Hematopoietic multipotent progenitor cell treated with erythropoietin and hydrocortisone succinate and interleukin-3 and kit ligand, for 17 days (in vitro differentiated cells): Measurements from ENCODE around the gene CNTFR.

Experiments
- DNase-seq: peaks from one replicate; pipeline ENCODE4 v3.0.0-alpha.2; 2015; ENCODE audit warnings: low spot score

The CNTFR gene

GRCh38 chr9:34620061-34620994 is 30.8 kb upstream of the CNTFR start, which contains the start of gene DCTN3:
Gene DCTN3, minus strand, starts transcription at chr9:34620495. Its CDS starts 31 bp downstream, at chr9:34620464.
- peak; percentile 95 for DNase-seq

- no peak for DNase-seq
These were observed 25.6 kb upstream of the CNTFR start for GRCh38 chr9:34615132-34615531.

- peak; percentile 91 for DNase-seq
These were observed 23.4 kb upstream of the CNTFR start for GRCh38 chr9:34612788-34613390.

- DNase-seq = peak; percentile 92
These were observed 22.6 kb upstream of the CNTFR start, which contains the start of gene RPP25L for GRCh38 chr9:34611811-34612787. Gene RPP25L, minus strand, starts transcription at chr9:34612097. Its CDS starts 801 bp downstream, at chr9:34611296.

- DNase-seq = no peak
These were observed 21.8 kb upstream of the CNTFR start for GRCh38 chr9:34611251-34611810.

GRCh38 chr9:34610434-34611206 is 21.1 kb upstream of the CNTFR start:
- no peak for DNase-seq

GRCh38 chr9:34607331-34607730 is 17.8 kb upstream of the CNTFR start:
- no peak for DNase-seq

- DNase-seq = no peak
These were observed 17.4 kb upstream of the CNTFR start for GRCh38 chr9:34606905-34607304.

GRCh38 chr9:34606190-34606589 is 16.7 kb upstream of the CNTFR start:
- DNase-seq = no peak

- DNase-seq = peak; percentile 85
These were observed 14.2 kb upstream of the CNTFR start for GRCh38 chr9:34603610-34604231.

GRCh38 chr9:34601937-34602573 is 12.5 kb upstream of the CNTFR start:
- no peak for DNase-seq

GRCh38 chr9:34600908-34601307 is 11.4 kb upstream of the CNTFR start:
- no peak for DNase-seq

GRCh38 chr9:34599546-34599945 is 10.0 kb upstream of the CNTFR start:
- DNase-seq = no peak

- no peak for DNase-seq
These were observed 4.7 kb upstream of the CNTFR start for GRCh38 chr9:34594177-34594576.

GRCh38 chr9:34592895-34593601 is 3.5 kb upstream of the CNTFR start:
- DNase-seq = no peak

- no peak for DNase-seq
These were observed 2.7 kb upstream of the CNTFR start for GRCh38 chr9:34591917-34592866.

GRCh38 chr9:34591248-34591916 is 1.9 kb upstream of the CNTFR start:
- peak; percentile 61 for DNase-seq
